KOPT-K1 (cell line): Measurements from ENCODE around the gene MAP1LC3A.

ENCODE experiments used
- H3K27ac ChIP-seq: fragments of 200-600 bp; sonication (generic); 2 replicates; pipeline ENCODE4 v1.5.1; 2016; ENCODE audit warnings: antibody characterized with exemption, mild to moderate bottlenecking, low read depth, low read length; ENCODE audit not compliant: poor library complexity, severe bottlenecking
- H3K36me3 ChIP-seq: fragments of 200-600 bp; sonication (generic); 2 replicates; pipeline ENCODE4 v1.5.1; 2017; ENCODE audit warnings: antibody characterized with exemption, mild to moderate bottlenecking, low read length, moderate library complexity; ENCODE audit not compliant: insufficient read depth
- H3K9me3 ChIP-seq: fragments of 200-600 bp; sonication (generic); 2 replicates; pipeline ENCODE4 v1.5.1; 2017; ENCODE audit warnings: antibody characterized with exemption, low read length, mild to moderate bottlenecking; ENCODE audit not compliant: insufficient read depth, poor library complexity, severe bottlenecking

MAP1LC3A gene

GRCh38 chr20:34537651-34538050 is 20.9 kb upstream of the MAP1LC3A start:
- H3K36me3 ChIP-seq: peaks cover 97% of the 10 kb centered on the region
- H3K9me3 ChIP-seq: no peaks in the 10 kb centered on the region
- H3K27ac ChIP-seq: no peak overlapping the region

GRCh38 chr20:34538671-34539123 is 19.8 kb upstream of the MAP1LC3A start:
- no peaks in the 10 kb centered on the region for H3K9me3 ChIP-seq
- peaks cover 89% of the 10 kb centered on the region for H3K36me3 ChIP-seq
- H3K27ac ChIP-seq: no peak overlapping the region

GRCh38 chr20:34539756-34540155 is 18.8 kb upstream of the MAP1LC3A start:
- no peak overlapping the region for H3K27ac ChIP-seq
- peaks cover 79% of the 10 kb centered on the region for H3K36me3 ChIP-seq
- H3K9me3 ChIP-seq: no peaks in the 10 kb centered on the region

DNA sequence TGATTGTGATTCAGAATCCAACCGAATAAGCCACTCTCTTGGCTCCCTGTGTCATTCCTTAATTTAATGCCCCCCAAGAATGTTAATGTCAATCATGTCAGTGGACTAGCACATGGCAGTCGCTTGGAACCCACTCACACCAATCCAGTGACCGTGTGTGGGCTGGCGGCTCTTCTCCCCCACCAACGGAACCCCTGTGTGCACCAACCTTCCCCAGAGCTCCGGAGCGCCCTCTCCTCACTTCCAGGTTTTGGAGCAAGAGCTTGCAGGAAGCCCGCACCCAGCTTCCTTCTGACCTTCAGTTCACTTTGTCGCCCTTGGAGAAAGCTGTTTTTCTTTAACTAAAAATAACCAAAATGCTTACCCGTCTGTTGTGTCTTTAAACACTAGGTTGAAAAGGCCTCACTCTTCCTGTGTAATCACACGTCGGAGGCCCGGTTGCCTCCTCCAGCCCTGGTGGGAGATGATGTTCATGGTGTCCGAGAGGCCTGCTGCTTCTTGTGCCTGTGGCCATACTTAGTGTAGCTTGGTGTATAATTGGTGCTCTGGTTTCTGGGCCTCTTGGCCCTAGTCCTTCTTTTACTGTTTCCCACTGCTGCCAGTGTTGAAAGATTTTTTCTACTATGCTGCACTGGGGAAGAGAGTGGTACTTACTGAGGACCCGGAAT is 17.8 kb upstream of the MAP1LC3A start:
- no peak overlapping the region for H3K27ac ChIP-seq
- H3K9me3 ChIP-seq: no peaks in the 10 kb centered on the region
- peaks cover 69% of the 10 kb centered on the region for H3K36me3 ChIP-seq

DNA sequence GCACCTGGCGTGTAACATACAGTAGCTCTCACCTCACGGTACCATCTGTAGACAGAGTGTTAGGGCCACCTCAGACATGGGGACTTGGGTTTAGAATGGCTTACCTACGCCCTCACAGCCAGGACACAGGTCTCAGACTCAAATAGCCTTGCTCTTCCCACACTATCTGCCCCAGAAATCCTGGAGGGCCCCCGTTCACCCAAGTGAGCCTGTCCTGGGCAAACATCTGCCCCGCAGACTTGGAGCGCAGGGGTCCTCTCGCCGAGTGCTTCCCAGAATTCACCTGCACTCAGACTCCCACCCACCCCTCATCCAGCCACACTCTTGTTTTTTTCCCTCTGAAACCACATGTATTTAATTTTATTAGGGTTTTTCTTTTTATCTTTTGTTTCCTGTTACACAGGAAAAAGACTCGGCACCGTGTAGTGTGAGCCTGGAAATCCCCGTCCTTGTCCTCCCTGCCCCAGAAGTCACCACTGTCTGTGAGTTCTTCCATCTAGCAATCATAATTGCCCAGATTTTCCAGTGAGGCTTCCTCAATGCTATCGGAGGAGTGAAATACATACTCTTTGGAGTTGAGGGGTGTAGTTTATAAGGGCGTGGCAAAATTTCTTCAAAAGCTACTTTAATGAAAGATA is 17.1 kb upstream of the MAP1LC3A start:
- H3K36me3 ChIP-seq: peaks cover 62% of the 10 kb centered on the region
- H3K27ac ChIP-seq: no peak overlapping the region
- H3K9me3 ChIP-seq: no peaks in the 10 kb centered on the region

GRCh38 chr20:34541917-34542316 is 16.6 kb upstream of the MAP1LC3A start:
- Histone ChIP-seq H3K36me3 (peaks cover 58% of the 10 kb centered on the region), H3K27ac (no peak overlapping the region), H3K9me3 (no peaks in the 10 kb centered on the region)

- Histone ChIP-seq H3K9me3 (no peaks in the 10 kb centered on the region), H3K36me3 (peaks cover 52% of the 10 kb centered on the region), H3K27ac (no peak overlapping the region)
These were observed 16.1 kb upstream of the MAP1LC3A start for GRCh38 chr20:34542439-34542838.

- H3K27ac ChIP-seq: no peak overlapping the region
These were observed 15.0 kb upstream of the MAP1LC3A start for GRCh38 chr20:34543463-34544056.

DNA sequence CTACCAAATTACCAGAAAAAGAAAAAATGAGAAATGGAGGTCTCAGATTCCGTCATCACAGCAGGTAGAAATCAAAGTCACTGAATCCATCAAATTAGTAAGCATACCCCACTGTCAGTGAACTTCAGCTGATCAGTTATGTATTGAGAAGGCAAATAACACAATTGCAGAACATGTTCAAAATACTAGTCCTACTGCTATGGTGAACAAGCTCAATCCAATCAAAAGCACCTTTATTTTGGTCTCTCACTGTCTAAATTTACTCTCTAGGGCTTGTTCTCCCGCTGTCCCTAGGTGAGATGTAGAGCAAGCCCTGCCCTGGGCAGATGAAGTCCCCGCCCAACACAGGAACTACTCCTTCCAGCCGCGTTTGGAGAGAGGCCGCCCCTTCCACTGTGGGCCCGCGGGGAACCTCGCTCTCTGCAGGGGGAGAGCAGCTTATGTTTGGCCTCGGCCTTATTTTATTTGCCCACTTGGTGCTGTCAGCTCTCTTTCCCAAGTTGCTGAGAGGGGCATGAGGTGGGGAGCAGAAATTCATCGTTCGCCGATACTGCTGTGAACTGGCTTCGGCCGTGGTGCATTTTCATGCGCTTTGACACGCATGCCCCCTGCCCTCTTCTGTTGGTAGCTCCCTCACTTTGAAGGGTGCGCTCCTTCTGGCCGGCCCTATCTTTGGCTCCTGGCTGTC is 14.3 kb upstream of the MAP1LC3A start:
- no peaks in the 10 kb centered on the region for H3K9me3 ChIP-seq
- peaks cover 34% of the 10 kb centered on the region for H3K36me3 ChIP-seq
- H3K27ac ChIP-seq: no peak overlapping the region

More at GRCh38 chr20:34543463-34544056, 15.0 kb upstream of the MAP1LC3A start:
- H3K36me3 ChIP-seq: peaks cover 41% of the 10 kb centered on the region
- H3K9me3 ChIP-seq: no peaks in the 10 kb centered on the region

DNA sequence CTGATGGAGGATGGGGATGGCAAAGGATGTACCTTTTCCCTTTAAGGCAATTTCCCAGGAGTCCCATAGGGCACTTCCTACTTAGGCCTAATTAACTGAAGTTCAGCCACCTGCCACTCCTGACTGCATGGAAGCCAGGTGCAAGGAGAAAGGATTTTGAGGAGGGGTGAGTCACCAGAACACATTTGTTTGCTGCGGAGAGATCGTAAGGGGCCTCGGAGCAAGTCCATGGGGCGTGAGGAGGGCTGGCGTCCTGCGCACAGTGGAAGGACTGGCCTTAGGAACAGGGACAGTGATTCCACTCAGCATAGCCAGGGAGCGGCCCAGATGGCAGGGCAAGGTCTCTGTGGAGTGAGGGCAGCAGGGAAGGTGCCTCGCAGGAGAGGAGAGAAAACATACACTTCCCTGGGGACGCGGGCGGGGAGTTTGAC is 11.8 kb upstream of the MAP1LC3A start:
- H3K27ac ChIP-seq: no peak overlapping the region
- peaks cover 9% of the 10 kb centered on the region for H3K36me3 ChIP-seq
- no peaks in the 10 kb centered on the region for H3K9me3 ChIP-seq

- Histone ChIP-seq H3K27ac (no peak overlapping the region), H3K9me3 (no peaks in the 10 kb centered on the region)
These were observed 10.5 kb upstream of the MAP1LC3A start for GRCh38 chr20:34547844-34548613.

DNA sequence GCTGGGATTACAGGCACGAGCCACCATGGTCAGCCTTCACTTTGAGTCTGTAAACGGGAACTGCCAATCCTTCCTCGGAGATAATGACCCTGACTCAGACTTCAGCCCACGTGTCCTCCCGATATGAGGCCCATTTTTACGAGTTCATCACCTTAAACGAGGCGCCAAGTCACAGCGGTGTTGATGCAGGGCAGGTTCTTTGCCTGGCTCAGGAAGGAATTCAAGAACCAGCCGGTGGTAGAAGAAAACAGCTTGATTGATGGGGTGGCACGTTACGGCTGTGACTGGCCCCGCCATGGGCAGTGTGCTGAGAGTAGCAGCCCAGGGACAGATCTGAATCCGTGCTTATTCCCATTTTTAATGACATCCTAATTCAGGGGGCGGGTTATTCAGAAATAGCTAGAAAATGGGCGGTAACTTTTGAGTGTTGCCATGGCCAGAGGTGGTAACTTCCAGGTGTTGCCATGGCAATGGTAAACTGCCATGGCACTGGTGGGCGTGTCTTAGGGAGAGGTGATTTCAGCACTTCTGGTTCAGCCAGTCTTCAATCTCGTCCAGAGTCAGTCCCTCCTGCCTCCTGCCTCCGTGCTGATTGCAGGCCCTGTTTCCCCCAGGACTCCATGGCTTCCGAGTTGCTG is 9.1 kb upstream of the MAP1LC3A start:
- Histone ChIP-seq H3K9me3 (no peaks in the 10 kb centered on the region), H3K36me3 (no peaks in the 10 kb centered on the region), H3K27ac (no peak overlapping the region)

More at GRCh38 chr20:34547844-34548613, 10.5 kb upstream of the MAP1LC3A start:
- no peaks in the 10 kb centered on the region for H3K36me3 ChIP-seq

- Histone ChIP-seq H3K9me3 (no peaks in the 10 kb centered on the region), H3K36me3 (no peaks in the 10 kb centered on the region), H3K27ac (no peak overlapping the region)
These were observed 8.6 kb upstream of the MAP1LC3A start for GRCh38 chr20:34549929-34550305.

- no peaks in the 10 kb centered on the region for H3K9me3 ChIP-seq
- no peaks in the 10 kb centered on the region for H3K36me3 ChIP-seq
- no peak overlapping the region for H3K27ac ChIP-seq
These were observed 5.9 kb upstream of the MAP1LC3A start for GRCh38 chr20:34552569-34552968.
